PC-3 (cell line): ENCODE results near the gene PARP4. TPM values are rescaled to one million over a fixed set of nuclear protein-coding genes. Genes with fewer than 3 reads are reported as not detected.

ENCODE experiments used
- ATAC-seq: fragments of 200-7000 bp; cut with Tn5 transposase; 2 replicates; pipeline ENCODE4 v1.9.1; 2020; ENCODE audit warnings: mild to moderate bottlenecking, moderate library complexity
- BruUV-seq: library from RNA; stranded (reverse); fragments of 400-500 nt; replicated peaks from 2 replicates; lab custom pipeline; 2021; lab: Mats Ljungman, UMichigan
- CTCF ChIA-PET: fragments of 300-600 bp; sonication (Branson Sonifier 250); formaldehyde crosslinking; loops from one replicate; lab custom pipeline; 2022; ENCODE audit warnings: antibody characterized with exemption; lab: Charles Lee
- POLR2A ChIA-PET: fragments of 300-600 bp; sonication (Branson Sonifier 250); formaldehyde crosslinking; loops from one replicate; lab custom pipeline; 2022; ENCODE audit warnings: antibody characterized with exemption; ENCODE audit not compliant: unreplicated experiment; lab: Charles Lee
- DNase-seq: peaks from one replicate; pipeline ENCODE4 v3.0.0-alpha.2; 2015
- H2AFZ ChIP-seq: fragments of 300-600 bp; sonication (generic); 2 replicates; pipeline ENCODE4 v1.6.0; 2016; ENCODE audit warnings: antibody characterized with exemption, low read length
- H3F3A ChIP-seq: fragments of 300-600 bp; sonication (generic); one replicate; pipeline ENCODE4 v1.6.0; 2017; ENCODE audit warnings: antibody characterized with exemption, low read length, control low read depth, mild to moderate bottlenecking; ENCODE audit not compliant: unreplicated experiment
- H3K27ac ChIP-seq: fragments of 300-600 bp; sonication (generic); 2 replicates; pipeline ENCODE4 v1.5.1; 2016; ENCODE audit warnings: mild to moderate bottlenecking, low read length
- H3K27me3 ChIP-seq: fragments of 300-600 bp; sonication (generic); 2 replicates; pipeline ENCODE4 v1.6.1; 2016; ENCODE audit warnings: low read length, mixed read lengths
- H3K36me3 ChIP-seq: fragments of 300-600 bp; sonication (generic); 2 replicates; pipeline ENCODE4 v1.6.1; 2016; ENCODE audit warnings: low read depth, mixed run types, low read length, mixed read lengths
- H3K4me1 ChIP-seq: fragments of 300-600 bp; sonication (generic); 2 replicates; pipeline ENCODE4 v1.5.1; 2016; ENCODE audit warnings: low read length; ENCODE audit not compliant: insufficient read depth
- H3K4me2 ChIP-seq: fragments of 300-600 bp; sonication (generic); 2 replicates; pipeline ENCODE4 v1.6.0; 2016; ENCODE audit warnings: low read length
- H3K4me3 ChIP-seq: fragments of 300-600 bp; sonication (generic); 2 replicates; pipeline ENCODE4 v1.5.1; 2016; ENCODE audit warnings: mild to moderate bottlenecking, low read length, mixed read lengths
- H3K79me2 ChIP-seq: fragments of 300-600 bp; sonication (generic); 2 replicates; pipeline ENCODE4 v1.6.1; 2017; ENCODE audit warnings: low read length, mixed read lengths
- H3K9ac ChIP-seq: fragments of 300-600 bp; sonication (generic); 2 replicates; pipeline ENCODE4 v1.6.0; 2016; ENCODE audit warnings: mild to moderate bottlenecking, low read length
- H3K9me2 ChIP-seq: fragments of 300-600 bp; sonication (generic); replicated peaks from 2 replicates; pipeline ENCODE4 v1.6.1; 2016; ENCODE audit warnings: mixed run types, low read length, mixed read lengths
- H3K9me3 ChIP-seq: fragments of 300-600 bp; sonication (generic); 2 replicates; pipeline ENCODE4 v1.6.1; 2016; ENCODE audit warnings: low read length, mixed read lengths
- H4K20me1 ChIP-seq: fragments of 300-600 bp; sonication (generic); 2 replicates; pipeline ENCODE4 v1.6.1; 2016; ENCODE audit warnings: low read length, mixed read lengths
- EZH2 ChIP-seq: fragments of 300-600 bp; sonication (generic); IDR thresholded peaks from one replicate; pipeline ENCODE4 v1.6.1; 2017; ENCODE audit warnings: antibody characterized with exemption, mild to moderate bottlenecking, low read length; ENCODE audit not compliant: unreplicated experiment
- EZH2phosphoT487 ChIP-seq: fragments of 300-600 bp; sonication (generic); IDR thresholded peaks from 2 replicates; pipeline ENCODE4 v1.6.1; 2018; ENCODE audit warnings: mild to moderate bottlenecking, antibody characterized with exemption, low read length, borderline replicate concordance
- intact Hi-C: fragments of 100-400 bp; cut with micrococcal nuclease; formaldehyde crosslinking; loops from 2 replicates; pipeline ENCODE4 v1.9.0; 2023
- total RNA-seq: library from RNA; depleted of rRNA; stranded (reverse); fragments of >200 nt; gene quantifications from 2 replicates; pipeline ENCODE4 v1.2.3, GENCODE V29; 2014
- TF ChIP-seq, protein P1 (sequence below): fragments of 300-600 bp; sonication (generic); conservative IDR thresholded peaks from 2 replicates; pipeline ENCODE4 v1.5.1; 2017; ENCODE audit warnings: antibody characterized with exemption, low read depth, mild to moderate bottlenecking, low read length

Gene PARP4
- total RNA-seq, 1 experiment from 2014 or later, result 50.4 TPM

DNA sequence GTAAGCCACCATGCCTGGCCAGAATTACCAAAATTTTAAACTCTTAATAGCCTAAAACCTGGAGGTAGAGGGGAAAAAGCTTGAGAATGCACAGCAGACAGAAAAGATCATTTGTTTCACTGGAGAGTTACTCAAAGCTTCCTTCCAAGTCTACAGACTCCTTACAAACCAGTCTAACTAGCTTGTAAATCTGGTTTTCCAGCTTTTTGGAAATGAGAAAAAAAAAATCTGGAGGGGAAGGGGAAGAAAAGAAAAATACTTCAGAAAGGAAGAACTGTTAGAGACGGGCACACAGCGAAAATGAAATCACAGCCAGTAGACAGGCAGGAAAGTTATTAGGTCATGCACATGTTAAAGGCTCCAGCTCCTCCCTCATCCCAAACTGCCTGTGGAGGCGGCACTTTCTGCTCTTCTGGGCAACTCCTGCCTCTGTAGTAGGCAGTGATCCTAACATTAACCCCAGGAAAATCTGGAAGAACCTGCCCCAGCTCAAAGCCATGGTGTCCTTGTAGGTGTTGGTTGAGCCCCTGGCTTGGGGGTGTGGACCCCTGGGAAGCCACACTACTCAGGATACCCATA lies 17.3 kb downstream of the PARP4 start:
- TF ChIP-seq EZH2 (no peak), EZH2phosphoT487 (no peak)
- TF ChIP-seq, protein P1, sequence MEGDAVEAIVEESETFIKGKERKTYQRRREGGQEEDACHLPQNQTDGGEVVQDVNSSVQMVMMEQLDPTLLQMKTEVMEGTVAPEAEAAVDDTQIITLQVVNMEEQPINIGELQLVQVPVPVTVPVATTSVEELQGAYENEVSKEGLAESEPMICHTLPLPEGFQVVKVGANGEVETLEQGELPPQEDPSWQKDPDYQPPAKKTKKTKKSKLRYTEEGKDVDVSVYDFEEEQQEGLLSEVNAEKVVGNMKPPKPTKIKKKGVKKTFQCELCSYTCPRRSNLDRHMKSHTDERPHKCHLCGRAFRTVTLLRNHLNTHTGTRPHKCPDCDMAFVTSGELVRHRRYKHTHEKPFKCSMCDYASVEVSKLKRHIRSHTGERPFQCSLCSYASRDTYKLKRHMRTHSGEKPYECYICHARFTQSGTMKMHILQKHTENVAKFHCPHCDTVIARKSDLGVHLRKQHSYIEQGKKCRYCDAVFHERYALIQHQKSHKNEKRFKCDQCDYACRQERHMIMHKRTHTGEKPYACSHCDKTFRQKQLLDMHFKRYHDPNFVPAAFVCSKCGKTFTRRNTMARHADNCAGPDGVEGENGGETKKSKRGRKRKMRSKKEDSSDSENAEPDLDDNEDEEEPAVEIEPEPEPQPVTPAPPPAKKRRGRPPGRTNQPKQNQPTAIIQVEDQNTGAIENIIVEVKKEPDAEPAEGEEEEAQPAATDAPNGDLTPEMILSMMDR, result no peak
- no TSS peak for BruUV-seq
- no peaks in the 10 kb centered on the region for H4K20me1 ChIP-seq
- 0 out of 2 replicates have a peak overlapping the region, but pooled peaks have one; percentile 6 for H3K4me2 ChIP-seq
- no peaks in the 10 kb centered on the region for H3K9me2 ChIP-seq
- no peak for ATAC-seq
- no peak overlapping the region for H2AFZ ChIP-seq
- no peaks in the 10 kb centered on the region for H3K9me3 ChIP-seq
- peaks cover 58% of the 10 kb centered on the region for H3K36me3 ChIP-seq
- DNase-seq, result peak; percentile 76
- H3K4me1 ChIP-seq, result peaks cover 12% of the 10 kb centered on the region
- no peaks in the 10 kb centered on the region for H3F3A ChIP-seq
- intact Hi-C loops, result no loop called here
- H3K27ac ChIP-seq, result peak overlapping the region; percentile 68
- peaks cover 2% of the 10 kb centered on the region for H3K79me2 ChIP-seq
- no peaks in the 10 kb centered on the region for H3K27me3 ChIP-seq
- no peak overlapping the region for H3K4me3 ChIP-seq
- POLR2A ChIA-PET, result no interaction called here
- H3K9ac ChIP-seq, result peak overlapping the region; percentile 12; the same call in 1 of the 2 replicates
- CTCF ChIA-PET, result no interaction called here

DNA sequence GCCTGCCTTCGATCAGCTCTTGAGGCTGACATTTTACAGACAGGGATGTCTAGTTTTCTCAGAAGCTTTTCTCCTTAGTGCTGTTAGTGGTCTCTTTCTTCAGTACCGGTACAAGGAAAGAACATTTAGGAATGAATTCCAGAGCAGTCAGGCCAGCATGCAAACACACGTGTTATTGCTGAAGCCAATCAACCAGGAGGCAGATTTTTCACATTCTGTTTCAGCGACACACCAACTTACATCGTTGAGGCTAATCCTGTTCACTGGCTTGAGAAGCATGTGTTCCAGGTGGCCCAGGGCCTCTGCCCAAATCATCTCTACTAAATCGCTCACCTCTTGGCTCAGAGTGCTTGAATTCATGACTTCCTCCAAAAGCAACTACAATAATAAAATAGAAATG lies 19.2 kb downstream of the PARP4 start:
- ChIA-PET CTCF (no interaction called here), POLR2A (no interaction called here)
- H3K79me2 ChIP-seq, result no peaks in the 10 kb centered on the region
- no TSS peak for BruUV-seq
- no peaks in the 10 kb centered on the region for H3K27me3 ChIP-seq
- peaks cover 12% of the 10 kb centered on the region for H3K4me1 ChIP-seq
- no peaks in the 10 kb centered on the region for H3F3A ChIP-seq
- intact Hi-C loops, result no loop called here
- H3K36me3 ChIP-seq, result peaks cover 64% of the 10 kb centered on the region
- H2AFZ ChIP-seq, result no peak overlapping the region
- no peak for TF ChIP-seq EZH2phosphoT487
- no peak for TF ChIP-seq EZH2
- TF ChIP-seq, protein P1, result no peak
- ATAC-seq (no peak), DNase-seq (no peak)
- H3K9me3 ChIP-seq, result no peaks in the 10 kb centered on the region
- H4K20me1 ChIP-seq, result no peaks in the 10 kb centered on the region
- no peak overlapping the region for H3K9ac ChIP-seq
- no peaks in the 10 kb centered on the region for H3K9me2 ChIP-seq
- H3K4me2 ChIP-seq, result no peak overlapping the region
- no peak overlapping the region for H3K27ac ChIP-seq
- H3K4me3 ChIP-seq, result no peak overlapping the region

DNA sequence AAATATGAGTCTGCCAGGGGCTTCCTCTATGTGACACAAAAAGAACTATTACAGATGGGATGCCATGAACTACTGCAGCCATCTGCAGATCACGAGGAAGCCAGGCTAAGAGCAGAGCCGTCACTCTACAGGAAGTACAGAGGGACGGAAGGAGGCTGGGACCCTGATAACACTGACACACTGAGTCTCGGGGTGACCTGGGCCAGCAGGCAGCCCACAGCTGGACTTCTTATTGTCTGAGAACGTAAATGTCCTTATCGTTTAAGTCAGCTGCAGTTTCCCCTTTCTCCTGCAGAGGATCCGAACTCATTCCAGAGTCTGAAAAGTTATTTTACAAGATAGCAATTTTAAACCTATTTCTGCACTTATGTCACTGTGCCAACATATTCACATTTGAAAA lies 20.7 kb downstream of the PARP4 start:
- TF ChIP-seq, protein P1, result peak; percentile 27
- no peak for TF ChIP-seq EZH2phosphoT487
- DNase-seq, result no peak
- no peak overlapping the region for H2AFZ ChIP-seq
- peaks cover 53% of the 10 kb centered on the region for H3K36me3 ChIP-seq
- H3K9me3 ChIP-seq, result no peaks in the 10 kb centered on the region
- intact Hi-C loops, result no loop called here
- ATAC-seq, result no peak
- no TSS peak for BruUV-seq
- H4K20me1 ChIP-seq, result no peaks in the 10 kb centered on the region
- H3K9ac ChIP-seq, result no peak overlapping the region
- POLR2A ChIA-PET, result no interaction called here
- CTCF ChIA-PET, result no interaction called here
- H3K79me2 ChIP-seq, result no peaks in the 10 kb centered on the region
- no peak overlapping the region for H3K4me3 ChIP-seq
- H3K27ac ChIP-seq, result no peak overlapping the region
- H3F3A ChIP-seq, result no peaks in the 10 kb centered on the region
- H3K27me3 ChIP-seq, result no peaks in the 10 kb centered on the region
- H3K4me1 ChIP-seq, result peaks cover 12% of the 10 kb centered on the region
- no peaks in the 10 kb centered on the region for H3K9me2 ChIP-seq
- H3K4me2 ChIP-seq, result no peak overlapping the region
